GM19455 (cell line): ENCODE results near the gene FAF2.
"Not testable (repeated sequence)": the region's sequence is repeated elsewhere in the genome, so short reads cannot be mapped to it uniquely, and the experiment has no call there.

Source experiments
- ATAC-seq: cut with Tn5 transposase; IDR thresholded peaks from one replicate; pipeline ENCODE4 v1.9.1; 2021; ENCODE audit not compliant: unreplicated experiment

FAF2 gene

DNA sequence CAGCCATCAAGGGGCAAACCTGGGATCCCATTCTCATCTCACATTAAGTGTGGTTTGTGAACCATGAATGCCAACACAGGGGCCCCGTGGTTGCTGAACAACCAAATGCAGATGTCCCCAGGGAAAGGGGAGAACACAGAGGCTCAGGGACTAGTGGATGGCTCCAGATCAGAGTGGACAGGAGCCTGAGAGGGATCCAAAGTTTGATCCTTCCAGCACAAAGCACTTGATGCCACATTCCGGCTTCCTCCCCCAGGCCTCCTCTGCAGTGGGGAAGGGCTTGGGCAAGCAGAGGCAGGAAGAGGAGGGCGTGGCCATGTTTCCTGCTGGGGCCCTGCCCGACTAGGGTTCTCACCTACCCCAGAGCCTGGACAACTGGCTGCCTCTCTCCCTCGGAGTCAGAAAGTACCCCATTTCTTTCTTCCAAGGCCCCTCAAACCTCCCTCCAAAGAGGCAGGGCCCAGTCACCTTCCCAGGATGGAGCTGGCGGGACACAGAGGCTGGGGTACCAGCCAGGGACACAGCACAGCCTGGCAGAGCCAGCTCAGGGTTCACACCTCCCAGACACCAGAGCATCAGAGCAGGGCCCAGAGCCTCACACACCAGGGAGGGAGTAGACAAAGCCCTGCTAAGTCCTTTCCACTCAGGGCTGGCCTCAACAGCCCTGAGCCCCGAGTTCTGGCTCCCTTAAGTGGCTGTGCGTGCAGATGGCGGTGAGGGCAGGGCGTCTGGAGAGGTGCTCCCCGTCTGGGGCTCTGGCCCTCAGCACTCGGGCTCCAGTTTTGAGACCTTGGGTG lies 93.4 kb downstream of the FAF2 start:
- ATAC-seq: no peak

DNA sequence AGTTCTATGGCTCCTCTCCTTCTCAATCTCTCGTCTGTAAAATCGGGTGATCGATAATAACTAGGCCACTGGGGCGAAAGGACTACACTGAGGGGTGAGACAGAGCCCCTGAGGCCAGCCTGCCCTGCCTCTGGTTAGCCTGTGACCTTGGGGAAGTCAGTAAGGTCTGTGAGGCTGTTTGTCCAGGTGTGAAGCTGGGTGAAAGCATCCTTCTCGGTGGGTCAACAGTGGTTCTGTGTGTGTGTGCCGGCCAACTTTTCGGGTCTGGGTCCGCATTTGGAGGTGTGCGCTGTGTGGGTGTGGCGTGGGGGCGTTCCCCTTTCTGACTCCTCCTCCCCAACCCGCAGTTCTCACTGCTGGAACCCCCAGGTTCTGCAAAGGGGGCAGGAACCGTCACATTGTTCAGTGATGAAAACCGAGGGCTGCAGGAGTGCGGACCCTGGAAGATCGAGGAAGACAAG lies 94.0 kb downstream of the FAF2 start:
- no peak for ATAC-seq

GRCh38 chr5:176542596-176543427 lies 94.6 kb downstream of the FAF2 start:
- peak; percentile 52 for ATAC-seq

GRCh38 chr5:176543428-176544182 lies 95.4 kb downstream of the FAF2 start:
- ATAC-seq: peak; percentile 77

- ATAC-seq: no peak
Observed at GRCh38 chr5:176545388-176545736, 97.2 kb downstream of the FAF2 start.

GRCh38 chr5:176545737-176546509 lies 97.7 kb downstream of the FAF2 start:
- ATAC-seq: no peak

- ATAC-seq: no peak
Observed at GRCh38 chr5:176547802-176548201, 99.6 kb downstream of the FAF2 start.

- ATAC-seq: no peak
Observed at GRCh38 chr5:176548967-176549444, 100.8 kb downstream of the FAF2 start, which contains the start of gene CDHR2. Gene CDHR2 (plus strand): TSS chr5:176549342. CDS start chr5:176565353, 16,011 bp downstream.

- ATAC-seq: no peak
Observed at GRCh38 chr5:176549871-176550270, 101.7 kb downstream of the FAF2 start.

- ATAC-seq: no peak
Observed at GRCh38 chr5:176550275-176550831, 102.2 kb downstream of the FAF2 start.

GRCh38 chr5:176550937-176551336 lies 102.8 kb downstream of the FAF2 start:
- not testable (repeated sequence) for ATAC-seq

GRCh38 chr5:176552332-176552869 lies 104.2 kb downstream of the FAF2 start:
- ATAC-seq: no peak

GRCh38 chr5:176553260-176554085 lies 105.3 kb downstream of the FAF2 start:
- no peak for ATAC-seq

GRCh38 chr5:176557846-176558245 lies 109.7 kb downstream of the FAF2 start:
- no peak for ATAC-seq
